Kasumi-1 (cell line): ENCODE data around the gene SMIM8.

Experiments used
- DNase-seq, 2 experiments: peaks; one replicate each; lab custom pipeline; 2025; lab: John Stamatoyannopoulos, UW

SMIM8 gene

GRCh38 chr6:87391334-87391733 is 68.9 kb downstream of the SMIM8 start:
- peak; percentile 37 to 64 for DNase-seq
